Neuronal stem cell (in vitro differentiated cells): Measurements from ENCODE around the gene TMPRSS3.

Source experiments
- DNase-seq: peaks from one replicate; pipeline ENCODE4 v3.0.0-alpha.2; 2013; ENCODE audit warnings: low spot score
- H2AFZ ChIP-seq: one replicate; pipeline ENCODE4 v1.6.1; 2013; ENCODE audit warnings: mild to moderate bottlenecking, low read length, inconsistent platforms
- H2AK5ac ChIP-seq: 2 replicates; pipeline ENCODE4 v1.6.1; 2013; ENCODE audit warnings: low read depth, mild to moderate bottlenecking, inconsistent platforms, low read length, moderate library complexity, mixed read lengths
- H2BK120ac ChIP-seq: 2 replicates; pipeline ENCODE4 v1.6.1; 2013; ENCODE audit warnings: low read depth, mild to moderate bottlenecking, inconsistent platforms, low read length, moderate library complexity, mixed read lengths
- H2BK12ac ChIP-seq: one replicate; pipeline ENCODE4 v1.6.1; 2013; ENCODE audit warnings: low read length, inconsistent platforms
- H2BK15ac ChIP-seq: 2 replicates; pipeline ENCODE4 v1.6.1; 2013; ENCODE audit warnings: mild to moderate bottlenecking, low read length, inconsistent platforms, mixed read lengths
- H2BK5ac ChIP-seq: one replicate; pipeline ENCODE4 v1.6.1; 2013; ENCODE audit warnings: inconsistent platforms, mild to moderate bottlenecking, low read length, moderate library complexity
- H3K14ac ChIP-seq: one replicate; pipeline ENCODE4 v1.6.1; 2013; ENCODE audit warnings: low read length, inconsistent platforms
- H3K18ac ChIP-seq: 2 replicates; pipeline ENCODE4 v1.6.1; 2013; ENCODE audit warnings: low read length, inconsistent platforms
- H3K23ac ChIP-seq: 2 replicates; pipeline ENCODE4 v1.6.1; 2013; ENCODE audit warnings: low read depth, mild to moderate bottlenecking, mixed read lengths, low read length, inconsistent platforms; ENCODE audit not compliant: poor library complexity
- H3K27ac ChIP-seq: replicated peaks from 3 replicates; pipeline ENCODE4 v1.5.1; 2013; ENCODE audit warnings: low read length, inconsistent platforms
- H3K27me3 ChIP-seq, 3 experiments: 2 replicates each; pipeline ENCODE4 v1.6.1; 2013; ENCODE audit warnings: low read length in 3 of 3, mild to moderate bottlenecking in 2 of 3, inconsistent platforms in 1 of 3, low read depth in 1 of 3, mixed read lengths in 1 of 3, moderate library complexity in 1 of 3; ENCODE audit not compliant: control insufficient read depth in 3 of 3, insufficient read depth in 3 of 3
- H3K36me3 ChIP-seq, 2 donors: replicated peaks in 1 of 2; 2 replicates each; pipeline ENCODE4 v1.6.1; 2013; ENCODE audit warnings: low read length in 2 of 2; ENCODE audit not compliant: control insufficient read depth in 2 of 2, insufficient read depth in 2 of 2
- H3K4ac ChIP-seq: 2 replicates; pipeline ENCODE4 v1.6.1; 2013; ENCODE audit warnings: inconsistent platforms, mild to moderate bottlenecking, low read length, moderate library complexity
- H3K4me1 ChIP-seq, 2 donors: 1 replicate in 1 of 2; 2 replicates in 1 of 2; pipeline ENCODE4 v1.6.1; 2013; ENCODE audit warnings: low read length in 2 of 2, low read depth in 1 of 2; ENCODE audit not compliant: control insufficient read depth in 2 of 2, insufficient read depth in 1 of 2
- H3K4me2 ChIP-seq: one replicate; pipeline ENCODE4 v1.6.1; 2013; ENCODE audit warnings: mild to moderate bottlenecking, low read length, inconsistent platforms; ENCODE audit not compliant: insufficient read depth, poor library complexity, severe bottlenecking
- H3K4me3 ChIP-seq, 2 donors: 2 replicates each; pipeline ENCODE4 v1.5.1; 2013; ENCODE audit warnings: low read length in 2 of 2, mild to moderate bottlenecking in 2 of 2, inconsistent platforms in 1 of 2, moderate library complexity in 1 of 2
- H3K79me1 ChIP-seq: one replicate; pipeline ENCODE4 v1.6.1; 2013; ENCODE audit warnings: low read depth, mild to moderate bottlenecking, inconsistent platforms, low read length, moderate library complexity
- H3K9ac ChIP-seq: one replicate; pipeline ENCODE4 v1.6.1; 2013; ENCODE audit warnings: mild to moderate bottlenecking, low read depth, low read length, inconsistent platforms; ENCODE audit not compliant: poor library complexity
- H3K9me3 ChIP-seq, 2 donors: replicated peaks in 1 of 2; 2 replicates each; pipeline versions ENCODE3 to v1.6.1; 2013; ENCODE audit warnings: low read length in 2 of 2, mild to moderate bottlenecking in 2 of 2, inconsistent platforms in 1 of 2, low read depth in 1 of 2, mixed read lengths in 1 of 2, moderate library complexity in 1 of 2; ENCODE audit not compliant: control insufficient read depth in 2 of 2, insufficient read depth in 1 of 2
- H4K8ac ChIP-seq: one replicate; pipeline ENCODE4 v1.6.1; 2013; ENCODE audit warnings: low read depth, mild to moderate bottlenecking, inconsistent platforms, low read length, moderate library complexity
- H4K91ac ChIP-seq: one replicate; pipeline ENCODE4 v1.6.1; 2013; ENCODE audit warnings: low read length, low read depth, mild to moderate bottlenecking, inconsistent platforms; ENCODE audit not compliant: poor library complexity
- WGBS, 2 donors: extraction: QIAGEN DNeasy Blood & Tissue Kit; methylation state at CpG; one replicate each; pipeline ENCODE4 v1.1.7; 2013; ENCODE audit warnings: missing lambda C conversion rate in 2 of 2, mixed read lengths in 1 of 2; ENCODE audit not compliant: insufficient read length in 2 of 2, insufficient replicate concordance in 1 of 2; ENCODE audit errors: extremely low coverage in 2 of 2; 5-methylcytosine and 5-hydroxymethylcytosine counted together

The TMPRSS3 gene

DNA sequence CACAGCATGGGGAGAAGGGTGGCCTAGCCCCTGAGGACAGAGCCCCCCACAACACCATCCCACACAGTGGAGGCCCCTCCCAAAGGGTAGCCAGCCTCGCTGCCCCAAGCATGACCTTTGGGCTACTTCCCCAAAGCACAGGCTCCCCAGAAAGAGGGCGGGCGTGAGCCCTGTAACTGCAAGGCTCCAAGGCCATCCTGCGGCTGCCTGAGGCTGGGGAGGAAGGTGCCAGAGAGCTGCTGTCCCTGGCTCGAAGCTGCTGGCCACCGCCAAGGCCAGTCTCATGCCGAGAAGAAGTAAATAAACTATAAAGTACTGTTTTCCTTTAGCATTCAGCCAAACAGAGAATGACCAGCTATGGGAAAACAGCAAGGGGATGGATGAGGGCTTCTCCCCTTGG is 35.3 kb upstream of the TMPRSS3 start:
- Histone ChIP-seq H3K4ac (no peak overlapping the region), H3K23ac (no peak overlapping the region), H2BK5ac (no peak overlapping the region), H3K18ac (no peak overlapping the region), H3K36me3 (no peaks in the 10 kb centered on the region), H2AK5ac (no peak overlapping the region), H4K8ac (no peak overlapping the region), H2AFZ (no peak overlapping the region), H3K27me3 (no peaks in the 10 kb centered on the region), H4K91ac (no peak overlapping the region), H3K4me2 (no peak overlapping the region), H3K4me3 (no peak overlapping the region), H3K27ac (no peak overlapping the region), H2BK12ac (no peak overlapping the region), H2BK15ac (no peak overlapping the region), H3K9ac (no peak overlapping the region), H2BK120ac (no peak overlapping the region), H3K79me1 (no peaks in the 10 kb centered on the region), H3K4me1 (no peaks in the 10 kb centered on the region), H3K14ac (no peak overlapping the region), H3K9me3 (peaks cover 0 to 4% of the 10 kb centered on the region in 2 donors)
- no peak for DNase-seq
- no CpG with 5 or more reads among the region's 7 CpGs for WGBS, 2 donors

DNA sequence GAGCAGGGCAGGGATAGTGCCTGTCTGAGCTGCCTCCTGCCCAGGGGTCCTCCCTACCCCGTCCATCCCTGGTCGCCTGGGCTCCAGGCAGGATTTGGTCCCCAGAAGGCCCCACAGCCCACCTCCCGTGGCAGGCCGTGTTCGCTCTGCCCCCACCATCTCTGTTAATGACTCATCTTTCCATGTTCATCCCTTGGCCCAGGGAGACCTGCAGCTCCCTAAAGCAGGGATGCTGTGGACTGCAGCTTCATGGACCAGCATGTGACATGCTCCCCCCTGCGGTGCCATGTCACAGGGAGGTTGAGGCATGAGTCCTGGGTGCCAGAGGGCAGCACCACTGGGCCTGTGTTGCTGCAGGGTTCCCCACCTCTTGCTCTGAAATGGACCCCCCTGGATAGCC is 34.7 kb upstream of the TMPRSS3 start:
- Histone ChIP-seq H3K79me1 (no peaks in the 10 kb centered on the region), H2AFZ (no peak overlapping the region), H3K4ac (no peak overlapping the region), H3K27me3 (no peaks in the 10 kb centered on the region), H3K23ac (no peak overlapping the region), H4K8ac (no peak overlapping the region), H3K27ac (no peak overlapping the region), H2BK12ac (no peak overlapping the region), H3K4me1 (no peaks in the 10 kb centered on the region), H3K18ac (no peak overlapping the region), H3K4me3 (no peak overlapping the region), H2BK15ac (no peak overlapping the region), H4K91ac (no peak overlapping the region), H2AK5ac (no peak overlapping the region), H3K36me3 (no peaks in the 10 kb centered on the region), H3K4me2 (no peak overlapping the region), H3K9me3 (peaks cover 0 to 4% of the 10 kb centered on the region in 2 donors), H2BK120ac (no peak overlapping the region), H3K14ac (no peak overlapping the region), H2BK5ac (no peak overlapping the region), H3K9ac (no peak overlapping the region)
- DNase-seq = no peak
- no CpG with 5 or more reads among the region's 6 CpGs for WGBS, 2 donors

DNA sequence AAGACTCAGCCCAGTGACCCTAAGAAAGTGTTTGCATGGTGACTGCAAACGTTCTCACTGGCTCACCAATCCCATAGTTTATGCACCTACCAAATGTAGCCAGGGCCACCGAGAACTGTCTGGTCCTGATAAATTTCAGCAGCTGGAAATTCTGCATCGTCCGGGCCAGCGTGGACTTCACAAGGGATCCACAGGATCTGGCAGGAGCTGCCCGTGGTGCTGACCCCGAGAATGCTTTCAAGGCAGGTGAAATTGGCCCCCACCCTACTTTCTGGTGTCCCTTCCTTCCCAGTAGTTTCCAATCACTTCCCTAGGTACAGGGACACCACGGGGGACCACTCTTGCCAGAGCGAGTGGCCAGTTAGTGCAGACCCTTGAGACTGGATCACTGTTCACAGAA is 34.0 kb upstream of the TMPRSS3 start:
- H2AK5ac ChIP-seq = no peak overlapping the region
- no peak overlapping the region for H3K4me3 ChIP-seq
- H2BK5ac ChIP-seq = no peak overlapping the region
- no peak overlapping the region for H3K18ac ChIP-seq
- H3K4me1 ChIP-seq = no peaks in the 10 kb centered on the region
- no peak overlapping the region for H2BK120ac ChIP-seq
- no peak overlapping the region for H3K23ac ChIP-seq
- no peak overlapping the region for H3K27ac ChIP-seq
- H2AFZ ChIP-seq = no peak overlapping the region
- H4K8ac ChIP-seq = no peak overlapping the region
- H3K4me2 ChIP-seq = no peak overlapping the region
- no peak for DNase-seq
- no peak overlapping the region for H4K91ac ChIP-seq
- no peak overlapping the region for H2BK12ac ChIP-seq
- H2BK15ac ChIP-seq = no peak overlapping the region
- no CpG with 5 or more reads among the region's 9 CpGs for whole genome bisulfite sequencing, 2 donors
- no peak overlapping the region for H3K14ac ChIP-seq
- H3K9ac ChIP-seq = no peak overlapping the region
- H3K79me1 ChIP-seq = no peaks in the 10 kb centered on the region
- peaks cover 0 to 4% of the 10 kb centered on the region in 2 donors for H3K9me3 ChIP-seq
- no peaks in the 10 kb centered on the region for H3K36me3 ChIP-seq
- no peaks in the 10 kb centered on the region for H3K27me3 ChIP-seq
- no peak overlapping the region for H3K4ac ChIP-seq

DNA sequence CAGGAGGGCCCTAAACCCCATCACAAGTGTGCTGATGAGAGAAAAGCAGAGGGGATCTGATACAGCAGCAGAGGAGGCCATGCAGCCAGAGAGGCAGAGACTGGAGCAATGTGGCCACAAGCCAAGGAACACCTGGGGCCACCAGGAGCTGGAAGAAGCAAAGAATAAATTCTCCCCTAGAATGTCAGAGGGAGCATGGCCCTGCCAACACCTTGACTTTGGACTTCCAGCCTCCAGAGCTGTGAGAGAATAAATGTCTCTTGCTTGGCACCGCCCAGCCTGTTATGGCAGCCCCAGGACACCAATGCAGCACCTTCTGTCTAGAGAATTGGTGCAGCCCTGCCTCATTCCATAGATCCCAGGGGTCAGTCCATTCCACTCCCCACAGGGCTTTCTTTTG is 33.2 kb upstream of the TMPRSS3 start:
- no peak overlapping the region for H3K4me3 ChIP-seq
- no peaks in the 10 kb centered on the region for H3K79me1 ChIP-seq
- H3K9me3 ChIP-seq = peaks cover 0 to 4% of the 10 kb centered on the region in 2 donors
- no peak overlapping the region for H3K4ac ChIP-seq
- no peak overlapping the region for H2BK120ac ChIP-seq
- H2AFZ ChIP-seq = no peak overlapping the region
- H3K9ac ChIP-seq = no peak overlapping the region
- H3K23ac ChIP-seq = no peak overlapping the region
- DNase-seq = no peak
- H2BK12ac ChIP-seq = no peak overlapping the region
- no peak overlapping the region for H4K91ac ChIP-seq
- no peaks in the 10 kb centered on the region for H3K27me3 ChIP-seq
- H3K27ac ChIP-seq = no peak overlapping the region
- H4K8ac ChIP-seq = no peak overlapping the region
- no peak overlapping the region for H2AK5ac ChIP-seq
- WGBS, 2 donors = no CpG with 5 or more reads among the region's 1 CpG
- H3K4me2 ChIP-seq = no peak overlapping the region
- no peak overlapping the region for H3K14ac ChIP-seq
- H3K36me3 ChIP-seq = no peaks in the 10 kb centered on the region
- no peak overlapping the region for H3K18ac ChIP-seq
- no peak overlapping the region for H2BK5ac ChIP-seq
- no peak overlapping the region for H2BK15ac ChIP-seq
- H3K4me1 ChIP-seq = no peaks in the 10 kb centered on the region
